ENCODE results near the gene NAT9.

Gene NAT9

DNA sequence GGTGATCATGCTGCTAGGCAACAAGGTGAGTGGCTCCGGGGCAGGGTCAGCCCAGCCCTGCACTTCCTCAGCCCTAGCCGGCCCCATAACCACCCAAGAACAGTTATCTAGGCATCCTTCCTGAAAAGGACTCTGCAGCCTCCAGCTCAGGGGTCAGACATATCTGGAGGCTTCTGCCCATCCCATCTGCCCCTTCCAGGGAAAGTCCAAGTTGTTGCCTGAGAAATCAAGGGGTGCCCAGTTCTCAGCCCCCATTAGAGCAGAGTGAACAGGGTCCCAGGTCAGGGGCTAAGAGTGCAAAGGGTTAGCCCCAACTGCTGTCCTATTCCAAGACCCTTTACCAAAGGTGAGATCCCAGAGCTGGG, 31.8 kb downstream of the NAT9 start:
- no peak for DNase-seq

DNA sequence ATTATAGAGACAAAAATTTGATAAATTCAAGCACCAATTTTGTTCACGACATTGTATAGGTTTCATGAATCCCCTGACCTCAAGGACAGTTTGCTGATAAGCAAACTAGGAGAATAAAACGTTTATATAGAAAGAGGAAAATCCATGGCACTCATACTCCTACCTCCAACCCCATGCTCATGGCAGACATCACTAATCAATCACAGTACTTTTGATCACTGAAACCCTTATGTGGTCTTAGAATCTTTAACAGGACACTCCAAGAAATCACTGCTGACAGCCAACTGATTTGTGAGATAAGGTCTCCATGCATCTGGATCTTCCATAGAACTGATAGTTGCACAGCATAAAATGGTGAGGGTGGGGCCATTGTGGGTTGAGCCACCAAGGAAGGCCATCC, 32.4 kb downstream of the NAT9 start:
- no peak for DNase-seq

GRCh38 chr17:74742978-74743545, 33.1 kb downstream of the NAT9 start:
- DNase-seq = no peak

DNA sequence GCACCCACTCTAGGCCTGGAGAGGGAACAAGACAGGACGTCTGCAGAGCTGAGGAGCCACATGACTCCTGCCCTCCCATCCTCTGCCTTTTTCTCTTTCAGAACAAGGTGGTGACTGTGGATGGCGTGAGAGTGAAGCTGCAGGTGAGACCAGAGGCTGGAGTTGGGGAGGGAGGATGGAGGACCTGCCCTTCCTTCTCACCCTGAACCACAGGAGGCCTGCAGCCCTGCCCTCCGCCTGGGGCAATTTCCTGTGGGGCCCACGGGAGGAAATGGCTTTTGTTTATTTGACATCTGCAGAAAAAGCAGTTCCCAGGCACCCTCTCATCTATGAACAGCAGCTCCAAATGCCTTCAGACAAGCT, 34.0 kb downstream of the NAT9 start:
- peak; percentile 36 to 43 for DNase-seq

GRCh38 chr17:74740641-74741387, 35.3 kb downstream of the NAT9 start:
- DNase-seq = no peak

DNA sequence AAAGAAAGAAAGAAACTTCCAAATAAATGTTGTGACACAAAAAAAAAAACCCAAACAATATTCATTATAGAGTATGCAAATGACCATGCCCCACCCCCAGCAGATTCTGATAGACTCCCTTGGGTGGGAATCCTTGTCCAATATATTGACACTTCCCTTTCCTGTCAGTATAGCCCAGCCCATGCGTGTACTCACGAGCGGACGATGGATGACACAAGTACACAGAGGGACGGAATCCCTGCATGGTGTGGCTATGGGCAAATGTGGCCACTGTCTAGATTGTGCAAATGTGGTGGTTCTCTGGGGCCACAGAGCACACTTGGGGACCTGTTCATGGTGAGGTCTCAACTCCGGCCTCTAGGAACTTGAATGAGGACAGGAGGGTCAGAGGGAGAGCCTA, 36.0 kb downstream of the NAT9 start:
- peak; percentile 29 to 48 for DNase-seq

- DNase-seq = no peak
Observed at GRCh38 chr17:74739227-74739831, 36.8 kb downstream of the NAT9 start.

DNA sequence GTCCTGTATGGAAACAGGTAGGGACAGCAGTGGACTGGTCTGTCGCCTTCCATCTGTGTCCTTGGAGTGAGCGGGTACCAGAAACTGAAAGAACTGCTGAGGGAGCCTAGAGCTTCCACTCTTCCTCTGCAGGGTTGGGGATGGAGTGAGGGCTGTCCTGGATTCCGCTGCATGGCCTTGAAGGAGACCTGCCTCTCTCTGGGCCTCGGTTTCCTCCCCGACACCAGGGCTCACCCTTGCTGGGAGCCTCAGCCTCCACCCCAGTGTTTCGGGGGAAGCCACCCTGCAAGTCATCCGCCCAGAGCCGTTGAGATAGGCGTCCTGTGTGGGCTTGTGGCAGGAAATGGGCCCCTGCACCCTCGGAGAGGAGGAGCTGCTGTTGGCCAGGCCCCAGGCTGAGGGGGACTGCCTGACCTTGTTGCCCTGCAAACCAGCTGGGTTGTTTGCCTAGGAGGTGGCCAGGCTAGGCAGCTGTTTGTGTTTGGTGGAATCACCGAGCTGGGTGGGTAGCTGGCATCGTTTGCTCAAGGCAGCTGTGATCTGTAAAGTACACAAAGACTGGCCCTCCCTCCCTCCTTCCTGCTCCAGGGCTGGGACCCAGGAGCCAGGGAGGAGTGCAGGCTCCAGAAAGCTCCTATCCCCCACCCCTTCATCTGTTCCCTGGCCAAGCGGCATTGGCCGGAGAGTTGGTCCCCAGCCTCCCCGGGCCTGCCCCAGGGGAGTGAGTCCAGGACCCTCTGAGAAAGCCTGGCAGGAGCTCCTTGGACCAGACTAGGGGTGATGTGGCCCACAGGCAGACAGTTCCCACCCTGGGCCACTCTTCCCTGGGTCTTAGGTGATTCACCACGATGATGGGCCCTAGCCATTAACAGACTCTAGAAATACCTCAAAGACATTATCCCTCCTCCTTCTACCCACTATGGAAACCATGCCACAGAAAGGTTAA, 37.8 kb downstream of the NAT9 start:
- peak in 1 of 2 donors; percentile 40 for DNase-seq

- peak; percentile 55 to 67 for DNase-seq
Observed at GRCh38 chr17:74737299-74738050, 38.7 kb downstream of the NAT9 start.

DNA sequence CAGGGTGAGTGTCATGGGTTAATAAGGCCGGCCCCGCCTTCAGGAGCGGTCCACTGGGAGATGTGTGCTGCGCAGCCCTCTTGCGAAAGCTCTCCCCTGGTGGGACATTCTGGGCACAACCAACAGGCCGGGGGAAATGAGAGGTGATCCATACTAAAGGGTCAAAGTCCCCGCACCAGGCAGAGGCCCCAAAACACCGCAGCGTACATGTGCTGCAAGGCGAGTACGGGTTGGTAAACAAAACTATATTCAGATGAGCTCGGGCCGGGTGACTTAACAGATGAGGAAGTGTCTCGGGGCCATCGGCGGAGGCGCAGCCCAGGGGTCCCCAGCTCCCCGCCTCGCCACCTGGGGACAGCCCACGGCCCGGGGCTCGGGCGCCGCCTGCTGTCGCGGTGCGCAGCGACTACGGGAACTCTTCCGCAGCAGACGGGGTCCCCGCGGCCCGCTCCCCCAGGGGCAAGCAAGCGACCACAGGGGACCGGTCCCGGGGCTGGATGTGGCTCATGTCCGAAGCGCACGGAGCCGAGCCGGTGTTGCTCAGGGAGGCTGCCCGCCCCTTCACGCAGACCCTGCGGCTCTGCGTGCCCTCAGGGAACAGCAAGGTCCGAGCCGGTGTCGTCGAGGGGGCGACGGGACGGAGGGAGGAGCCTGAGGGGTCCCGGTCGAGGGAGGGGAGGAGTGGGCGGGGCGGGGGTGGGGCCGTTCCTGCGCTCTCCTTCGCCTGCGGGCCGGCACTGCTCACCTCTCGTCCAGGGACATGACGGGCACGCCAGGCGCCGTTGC, 39.4 kb downstream of the NAT9 start, which contains the start of gene RAB37:
Gene RAB37 (plus strand): TSS at position 744 of the 786 bp plus-strand sequence. CDS start 17 bp downstream, at position 761.
- peak; percentile 62 to 64 for DNase-seq

DNA sequence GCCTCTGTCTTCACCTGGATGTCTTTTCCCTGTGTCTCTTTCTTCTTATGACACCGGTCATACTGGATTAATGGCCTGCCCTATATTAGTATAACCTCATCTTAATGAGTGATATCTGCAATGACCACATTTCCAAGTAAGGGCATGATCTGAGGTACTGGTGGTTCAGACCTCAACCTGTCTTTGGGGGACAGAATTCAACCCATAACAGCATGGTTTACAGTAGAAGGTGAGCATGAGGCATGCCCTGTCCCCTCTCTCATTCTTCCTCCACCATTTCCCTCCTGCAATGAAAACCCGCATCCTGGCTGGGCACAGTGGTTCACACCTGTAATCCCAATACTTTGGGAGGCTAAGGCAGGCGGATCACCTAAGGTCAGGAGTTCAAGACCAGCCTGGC, 41.9 kb downstream of the NAT9 start:
- no peak for DNase-seq

GRCh38 chr17:74733365-74734122, 42.6 kb downstream of the NAT9 start:
- DNase-seq = no peak

GRCh38 chr17:74732042-74732867, 43.9 kb downstream of the NAT9 start:
- DNase-seq = no peak

GRCh38 chr17:74731347-74731605, 44.9 kb downstream of the NAT9 start:
- DNase-seq = no peak

DNA sequence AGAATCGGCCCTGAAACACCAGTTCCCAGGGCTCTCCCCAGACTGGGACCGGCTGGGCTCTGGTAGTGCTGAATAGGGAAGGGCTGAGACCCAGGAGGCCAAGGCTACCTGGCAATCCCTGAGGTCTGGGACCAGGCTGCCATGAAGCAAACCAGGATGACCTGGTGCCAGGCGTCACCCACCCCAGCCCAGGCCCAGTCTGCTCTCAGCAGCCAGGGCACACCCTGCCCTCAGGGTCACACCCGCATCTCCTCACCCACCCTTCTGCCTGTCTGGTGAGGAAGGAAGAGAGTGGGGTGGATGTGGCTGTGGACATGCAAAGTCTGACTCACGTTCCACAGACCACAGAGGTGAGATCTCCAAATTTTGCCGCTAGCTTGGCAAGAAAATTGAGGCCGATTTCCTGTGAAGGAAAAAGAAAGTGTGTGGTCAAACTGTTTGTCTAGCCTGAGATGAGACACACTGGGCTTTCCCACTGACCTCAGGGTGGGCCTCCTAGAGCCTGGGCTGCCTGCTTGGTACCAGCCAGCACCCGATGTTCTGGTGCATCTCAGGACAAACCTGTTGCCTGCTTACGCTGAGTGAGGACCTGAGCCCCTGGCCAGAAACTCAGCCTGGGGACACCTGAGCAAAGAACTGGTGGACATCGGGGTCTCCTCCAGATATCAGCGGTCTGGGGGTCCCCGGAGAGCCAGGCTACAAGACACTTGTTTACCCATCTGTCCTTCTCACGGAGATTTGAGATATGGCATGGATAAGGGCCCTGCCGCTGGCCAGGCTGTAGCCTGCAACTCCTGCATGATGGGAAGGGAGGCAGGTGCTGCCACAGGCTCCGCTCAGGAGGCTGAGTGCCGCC, 45.4 kb downstream of the NAT9 start:
- peak in 1 of 2 donors; percentile 34 for DNase-seq

- no peak for DNase-seq
Observed at GRCh38 chr17:74729866-74730265, 46.3 kb downstream of the NAT9 start.

DNA sequence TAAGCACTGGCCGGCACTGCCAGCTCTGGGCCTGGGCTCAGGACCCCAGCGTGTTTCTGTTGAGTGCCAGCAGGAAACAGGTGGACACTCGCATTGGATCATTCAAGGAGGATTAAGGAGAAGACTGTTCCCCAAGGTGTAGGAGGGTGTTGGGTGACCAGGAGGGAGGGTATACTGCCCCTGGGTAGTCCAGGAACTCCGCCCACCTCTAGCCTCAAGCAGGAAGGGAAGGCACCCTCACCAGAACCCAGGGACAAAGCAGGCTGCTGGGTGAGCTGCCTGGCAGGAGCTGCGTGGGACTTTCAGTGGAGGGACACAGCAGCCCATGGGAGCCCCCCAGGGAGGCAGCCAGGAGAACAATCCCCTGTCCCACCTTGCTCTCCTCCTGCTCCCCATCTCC, 46.8 kb downstream of the NAT9 start:
- no peak for DNase-seq

GRCh38 chr17:74728702-74729075, 47.5 kb downstream of the NAT9 start:
- no peak for DNase-seq
